A673 (cell line): Measurements from ENCODE around the gene BICC1.

ENCODE experiments used
- CTCF ChIP-seq: fragments of 300-800, 200-600 bp; sonication (generic); conservative IDR thresholded peaks from 2 replicates; pipeline ENCODE4 v1.5.1; 2017; ENCODE audit warnings: low read depth, mild to moderate bottlenecking, antibody characterized with exemption, low read length, moderate library complexity, mixed read lengths
- EZH2 ChIP-seq: fragments of 200-600 bp; sonication (generic); IDR thresholded peaks from 2 replicates; pipeline ENCODE4 v1.6.1; 2017; ENCODE audit warnings: borderline replicate concordance, low read depth, mild to moderate bottlenecking, mixed read lengths, antibody characterized with exemption, low read length; ENCODE audit not compliant: poor library complexity, severe bottlenecking

GRCh38 chr10:58625070-58625469 lies 112.4 kb downstream of the BICC1 start:
- TF ChIP-seq CTCF (no peak), EZH2 (no peak)
